ENCODE results near the gene TRMT2A. TPM values are rescaled to one million over a fixed set of nuclear protein-coding genes. Genes with fewer than 3 reads are reported as not detected.

The TRMT2A gene
- total RNA-seq, 1 experiment from 2014 or later, result 68.1 TPM

DNA sequence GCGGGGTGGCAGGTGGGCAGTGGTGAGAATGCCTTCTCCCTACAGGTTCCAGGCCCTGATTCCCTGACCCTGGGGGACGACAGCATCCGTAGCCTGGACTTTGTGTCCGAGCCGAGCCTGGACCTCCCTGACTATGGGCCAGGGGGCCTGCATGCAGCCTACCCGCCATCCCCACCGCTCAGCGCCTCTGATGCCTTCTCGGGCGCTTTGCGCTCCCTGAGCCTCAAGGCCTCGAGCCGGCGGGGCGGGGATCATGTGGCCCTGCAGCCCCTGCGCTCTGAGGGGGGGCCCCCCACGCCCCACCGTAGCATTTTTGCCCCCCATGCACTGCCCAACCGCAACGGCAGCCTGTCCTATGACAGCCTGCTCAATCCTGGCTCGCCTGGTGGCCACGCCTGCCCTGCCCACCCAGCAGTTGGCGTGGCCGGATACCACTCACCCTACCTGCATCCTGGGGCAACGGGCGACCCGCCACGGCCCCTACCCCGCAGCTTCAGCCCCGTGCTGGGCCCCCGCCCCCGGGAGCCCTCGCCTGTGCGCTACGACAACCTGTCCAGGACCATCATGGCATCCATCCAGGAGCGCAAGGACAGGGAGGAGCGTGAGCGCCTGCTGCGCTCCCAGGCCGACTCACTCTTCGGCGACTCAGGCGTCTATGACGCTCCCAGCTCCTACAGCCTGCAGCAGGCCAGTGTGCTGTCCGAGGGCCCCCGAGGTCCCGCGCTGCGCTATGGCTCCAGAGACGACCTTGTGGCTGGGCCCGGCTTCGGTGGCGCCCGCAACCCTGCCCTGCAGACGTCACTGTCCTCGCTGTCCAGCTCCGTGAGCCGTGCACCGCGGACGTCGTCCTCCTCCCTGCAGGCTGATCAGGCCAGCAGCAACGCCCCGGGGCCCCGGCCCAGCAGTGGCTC, 25.9 kb upstream of the TRMT2A start:
- Histone ChIP-seq H3K36me3 (ENCODE audit: insufficient read depth, low read length, poor library complexity, severe bottlenecking) (no peaks in the 10 kb centered on the region), H3K4me1 (ENCODE audit: insufficient read depth, low read length, poor library complexity, severe bottlenecking) (no peaks in the 10 kb centered on the region), H3K27ac (ENCODE audit: low read depth, low read length, poor library complexity, severe bottlenecking) (no peak overlapping the region), H3K4me3 (ENCODE audit: low read depth, low read length, poor library complexity, severe bottlenecking) (no peak overlapping the region), H3K27me3 (replicated peaks; ENCODE audit: insufficient read depth, low read depth, low read length, poor library complexity) (no peaks in the 10 kb centered on the region), H3K9me3 (ENCODE audit: low read depth, low read length, poor library complexity, severe bottlenecking) (no peaks in the 10 kb centered on the region)
- DNase-seq (ENCODE audit: low spot score), result no peak
- POLR2A ChIA-PET (ENCODE audit: low non-redundant PET), result no interaction called here
- intact Hi-C loops (cut with micrococcal nuclease; ENCODE audit: unreplicated experiment), result no loop called here
- CTCF ChIA-PET, result no interaction called here
- no TSS peak for BruUV-seq (replicated peaks)
- no peak for TF ChIP-seq EZH2 (IDR thresholded peaks at IDR 0.05; ENCODE audit: borderline replicate concordance, low read depth, low read length, poor library complexity, severe bottlenecking)
- TF ChIP-seq, protein P1, sequence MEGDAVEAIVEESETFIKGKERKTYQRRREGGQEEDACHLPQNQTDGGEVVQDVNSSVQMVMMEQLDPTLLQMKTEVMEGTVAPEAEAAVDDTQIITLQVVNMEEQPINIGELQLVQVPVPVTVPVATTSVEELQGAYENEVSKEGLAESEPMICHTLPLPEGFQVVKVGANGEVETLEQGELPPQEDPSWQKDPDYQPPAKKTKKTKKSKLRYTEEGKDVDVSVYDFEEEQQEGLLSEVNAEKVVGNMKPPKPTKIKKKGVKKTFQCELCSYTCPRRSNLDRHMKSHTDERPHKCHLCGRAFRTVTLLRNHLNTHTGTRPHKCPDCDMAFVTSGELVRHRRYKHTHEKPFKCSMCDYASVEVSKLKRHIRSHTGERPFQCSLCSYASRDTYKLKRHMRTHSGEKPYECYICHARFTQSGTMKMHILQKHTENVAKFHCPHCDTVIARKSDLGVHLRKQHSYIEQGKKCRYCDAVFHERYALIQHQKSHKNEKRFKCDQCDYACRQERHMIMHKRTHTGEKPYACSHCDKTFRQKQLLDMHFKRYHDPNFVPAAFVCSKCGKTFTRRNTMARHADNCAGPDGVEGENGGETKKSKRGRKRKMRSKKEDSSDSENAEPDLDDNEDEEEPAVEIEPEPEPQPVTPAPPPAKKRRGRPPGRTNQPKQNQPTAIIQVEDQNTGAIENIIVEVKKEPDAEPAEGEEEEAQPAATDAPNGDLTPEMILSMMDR (conservative IDR thresholded peaks at IDR 0.05; ENCODE audit: low read depth, low read length), result no peak

DNA sequence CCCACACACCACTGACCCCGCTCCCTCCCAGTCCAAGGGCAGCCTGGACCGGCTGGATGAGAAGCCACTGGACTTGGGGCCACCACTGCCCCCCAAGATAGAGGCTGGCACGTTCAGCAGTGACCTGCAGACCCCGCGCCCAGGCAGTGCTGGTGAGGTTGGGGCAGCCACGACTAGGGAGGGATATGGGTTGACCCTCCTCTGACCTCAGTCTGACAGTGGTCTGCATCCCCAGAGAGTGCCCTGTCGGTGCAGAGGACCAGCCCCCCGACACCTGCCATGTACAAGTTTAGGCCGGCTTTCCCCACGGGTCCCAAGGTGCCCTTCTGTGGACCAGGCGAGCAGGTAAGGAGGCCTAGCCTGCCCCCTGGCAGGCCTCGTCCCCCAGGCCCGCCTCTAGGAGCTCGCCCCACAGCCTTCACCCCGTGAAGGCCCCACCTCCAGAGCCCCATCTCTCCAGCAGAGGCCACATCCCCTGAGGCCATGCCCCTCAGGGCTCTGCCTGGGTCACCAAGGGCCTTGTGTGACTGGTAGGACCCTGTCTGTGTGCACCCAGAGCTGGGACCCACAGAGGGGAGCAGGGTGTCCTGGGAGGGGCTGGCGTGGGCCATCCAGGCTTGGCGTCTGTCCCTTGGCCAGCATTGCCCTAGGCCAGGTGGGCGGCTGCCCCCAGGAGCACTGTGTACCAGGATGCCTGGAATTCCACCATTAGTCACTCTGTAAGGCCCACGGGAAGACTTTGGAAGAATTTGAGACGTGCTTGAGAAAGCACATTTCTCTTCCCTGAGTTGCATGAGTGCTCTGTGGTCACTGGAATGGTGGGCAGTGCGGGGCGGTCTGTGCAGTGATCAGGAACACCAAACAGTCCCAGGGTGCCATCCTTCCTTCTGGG, 24.4 kb upstream of the TRMT2A start:
- BruUV-seq (replicated peaks), result no TSS peak
- DNase-seq (ENCODE audit: low spot score), result no peak

DNA sequence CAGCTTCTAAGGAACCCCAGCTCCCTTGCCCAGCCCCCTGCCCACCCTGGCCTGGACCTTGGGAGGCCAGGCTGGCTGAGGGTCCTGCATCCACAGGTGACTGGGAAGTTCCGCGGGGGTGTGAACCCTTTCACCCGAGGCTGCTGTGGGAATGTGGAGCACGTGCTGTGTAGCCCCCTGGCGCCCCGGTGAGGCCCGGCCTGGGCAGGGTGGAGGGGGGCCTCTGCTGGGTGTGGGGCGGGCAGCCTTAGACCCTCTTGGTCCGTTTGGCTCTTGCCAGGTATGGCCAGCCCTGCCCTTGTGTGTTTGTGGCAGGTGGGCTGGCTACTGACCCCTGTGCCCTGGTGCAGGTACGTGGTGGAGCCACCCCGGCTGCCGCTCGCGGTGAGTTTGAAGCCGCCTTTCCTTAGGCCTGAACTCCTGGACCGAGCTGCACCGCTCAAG, 23.5 kb upstream of the TRMT2A start:
- no TSS peak for BruUV-seq (replicated peaks)
- POLR2A ChIA-PET (ENCODE audit: low non-redundant PET), result no interaction called here
- H3K27ac ChIP-seq (ENCODE audit: low read depth, low read length, poor library complexity, severe bottlenecking), result no peak overlapping the region

More for the DNA sequence above, 24.4 kb upstream of the TRMT2A start:
- ChIA-PET CTCF (no interaction called here), POLR2A (ENCODE audit: low non-redundant PET) (no interaction called here)
- no peak overlapping the region for H3K4me3 ChIP-seq (ENCODE audit: low read depth, low read length, poor library complexity, severe bottlenecking)
- H3K36me3 ChIP-seq (ENCODE audit: insufficient read depth, low read length, poor library complexity, severe bottlenecking), result no peaks in the 10 kb centered on the region
- H3K4me1 ChIP-seq (ENCODE audit: insufficient read depth, low read length, poor library complexity, severe bottlenecking), result no peaks in the 10 kb centered on the region
- TF ChIP-seq EZH2 (IDR thresholded peaks at IDR 0.05; ENCODE audit: borderline replicate concordance, low read depth, low read length, poor library complexity, severe bottlenecking), result no peak
- TF ChIP-seq, protein P1 (conservative IDR thresholded peaks at IDR 0.05; ENCODE audit: low read depth, low read length), result no peak
- no peaks in the 10 kb centered on the region for H3K9me3 ChIP-seq (ENCODE audit: low read depth, low read length, poor library complexity, severe bottlenecking)
- intact Hi-C loops (cut with micrococcal nuclease; ENCODE audit: unreplicated experiment), result no loop called here
- H3K27ac ChIP-seq (ENCODE audit: low read depth, low read length, poor library complexity, severe bottlenecking), result no peak overlapping the region
- H3K27me3 ChIP-seq (replicated peaks; ENCODE audit: insufficient read depth, low read depth, low read length, poor library complexity), result no peaks in the 10 kb centered on the region

More for the DNA sequence above, 23.5 kb upstream of the TRMT2A start:
- intact Hi-C loops (cut with micrococcal nuclease; ENCODE audit: unreplicated experiment), result no loop called here
- Histone ChIP-seq H3K27me3 (replicated peaks; ENCODE audit: insufficient read depth, low read depth, low read length, poor library complexity) (no peaks in the 10 kb centered on the region), H3K36me3 (ENCODE audit: insufficient read depth, low read length, poor library complexity, severe bottlenecking) (no peaks in the 10 kb centered on the region), H3K4me3 (ENCODE audit: low read depth, low read length, poor library complexity, severe bottlenecking) (no peak overlapping the region), H3K9me3 (ENCODE audit: low read depth, low read length, poor library complexity, severe bottlenecking) (no peaks in the 10 kb centered on the region), H3K4me1 (ENCODE audit: insufficient read depth, low read length, poor library complexity, severe bottlenecking) (no peaks in the 10 kb centered on the region)
- DNase-seq (ENCODE audit: low spot score), result no peak
- TF ChIP-seq EZH2 (IDR thresholded peaks at IDR 0.05; ENCODE audit: borderline replicate concordance, low read depth, low read length, poor library complexity, severe bottlenecking), result no peak
- TF ChIP-seq, protein P1 (conservative IDR thresholded peaks at IDR 0.05; ENCODE audit: low read depth, low read length), result no peak
- CTCF ChIA-PET, result interaction anchor here (0.6 kb wide), 1 partner anchor 15 kb away, joined by 3 read pairs; no protein-coding TSS in a partner anchor
